ENCODE measurements around the gene TNFRSF1B.

Gene TNFRSF1B

GRCh38 chr1:12158357-12159092, 8.3 kb upstream of the TNFRSF1B start:
- no peak for DNase-seq

GRCh38 chr1:12159816-12160215, 7.0 kb upstream of the TNFRSF1B start:
- DNase-seq = no peak

GRCh38 chr1:12161324-12161661, 5.5 kb upstream of the TNFRSF1B start:
- no peak for DNase-seq

- peak; percentile 83 for DNase-seq
Measured at GRCh38 chr1:12161662-12162458, 4.9 kb upstream of the TNFRSF1B start.

- no peak for DNase-seq
Measured at GRCh38 chr1:12162459-12163137, 4.2 kb upstream of the TNFRSF1B start.

- DNase-seq = no peak
Measured at GRCh38 chr1:12163210-12163609, 3.6 kb upstream of the TNFRSF1B start.

GRCh38 chr1:12164210-12164609, 2.6 kb upstream of the TNFRSF1B start:
- no peak for DNase-seq

GRCh38 chr1:12165342-12165741, 1.4 kb upstream of the TNFRSF1B start:
- DNase-seq = peak; percentile 44

GRCh38 chr1:12167493-12168429, 970 bp downstream of the TNFRSF1B start:
- no peak for DNase-seq

GRCh38 chr1:12168451-12169160, 1.8 kb downstream of the TNFRSF1B start:
- no peak for DNase-seq

- no peak for DNase-seq
Measured at GRCh38 chr1:12169442-12170135, 2.8 kb downstream of the TNFRSF1B start.

GRCh38 chr1:12170263-12170671, 3.5 kb downstream of the TNFRSF1B start:
- no peak for DNase-seq

GRCh38 chr1:12171206-12172041, 4.6 kb downstream of the TNFRSF1B start:
- no peak for DNase-seq

GRCh38 chr1:12172042-12172851, 5.5 kb downstream of the TNFRSF1B start:
- peak; percentile 74 for DNase-seq

GRCh38 chr1:12173041-12173509, 6.3 kb downstream of the TNFRSF1B start:
- no peak for DNase-seq

- peak; percentile 95 for DNase-seq
Measured at GRCh38 chr1:12173631-12174121, 6.9 kb downstream of the TNFRSF1B start.

GRCh38 chr1:12174924-12175810, 8.4 kb downstream of the TNFRSF1B start:
- DNase-seq = no peak

Measured in CD4-positive, alpha-beta T cell treated with Interferon gamma for 1 hour (primary cell).